K562 (cell line): Measurements from ENCODE around the gene AACS. TPM values are rescaled to one million over a fixed set of nuclear protein-coding genes. Genes with fewer than 3 reads are reported as not detected.

Source experiments
- ATAC-seq: fragments of 200-7000 bp; cut with Tn5 transposase; 3 replicates; pipeline ENCODE4 v1.9.1; 2020; ENCODE audit warnings: moderate library complexity
- BruUV-seq: library from RNA; stranded (reverse); fragments of 400-500 nt; replicated peaks from 2 replicates; lab custom pipeline; 2021; lab: Mats Ljungman, UMichigan
- CTCF ChIA-PET: fragments of 300-600 bp; formaldehyde crosslinking; extraction: SDS; loops from one replicate; lab custom pipeline; 2021; ENCODE audit warnings: low intra/inter-chr PET ratio; lab: Yijun Ruan, JAX
- POLR2A ChIA-PET: fragments of 300-600, 350-650 bp; sonication (Branson Sonifier 250); formaldehyde crosslinking; extraction: SDS; loops from one replicate; lab custom pipeline; 2021; ENCODE audit warnings: antibody characterized with exemption, inconsistent platforms; lab: Yijun Ruan, JAX
- DNase-seq, 4 experiments: peaks; one replicate each; pipeline versions ENCODE4 v3.0.0 to v3.0.0-alpha.2; 2011 to 2018; ENCODE audit warnings: low spot score in 3 of 4, mixed read lengths in 3 of 4; ENCODE audit errors: extremely low read depth in 1 of 4
- FAIRE-seq: peaks from 2 replicates; lab custom pipeline; 2011; peaks lifted over from hg19 to GRCh38; lab: Jason Lieb, UNC
- H2AFZ ChIP-seq: 2 replicates; pipeline ENCODE4 v1.6.0; 2011; ENCODE audit warnings: low read depth, low read length, control low read depth, inconsistent platforms
- H3K27ac ChIP-seq: fragments of 200-600 bp; 3 replicates; pipeline ENCODE4 v1.8.0; 2011; ENCODE audit warnings: low read depth, mild to moderate bottlenecking, control low read depth, inconsistent platforms, low read length, moderate library complexity, mixed read lengths; ENCODE audit errors: extremely low read depth
- H3K27me3 ChIP-seq, 2 experiments: fragments of 300-600 bp in 1 of 2; 2 replicates in 1 of 2; 3 replicates in 1 of 2; pipeline versions ENCODE4 v1.6.0 to v1.8.0; 2011; ENCODE audit warnings: inconsistent platforms in 2 of 2, low read length in 2 of 2, mild to moderate bottlenecking in 1 of 2, mixed read lengths in 1 of 2, moderate library complexity in 1 of 2; ENCODE audit not compliant: control insufficient read depth in 2 of 2, insufficient read depth in 2 of 2
- H3K36me3 ChIP-seq: fragments of 300-600 bp; 3 replicates; pipeline ENCODE4 v1.8.0; 2011; ENCODE audit warnings: mild to moderate bottlenecking, low read length, inconsistent platforms; ENCODE audit not compliant: control insufficient read depth, insufficient read depth
- H3K4me1 ChIP-seq, 2 experiments: fragments of 200-600 bp in 1 of 2; replicated peaks in 1 of 2; 2 replicates in 1 of 2; 3 replicates in 1 of 2; pipeline versions ENCODE4 v1.5.1 to v1.8.0; 2011; ENCODE audit warnings: inconsistent platforms in 2 of 2, low read length in 2 of 2, mild to moderate bottlenecking in 1 of 2, mixed read lengths in 1 of 2, moderate library complexity in 1 of 2; ENCODE audit not compliant: control insufficient read depth in 2 of 2, insufficient read depth in 2 of 2
- H3K4me2 ChIP-seq: 2 replicates; pipeline ENCODE4 v1.6.1; 2011; ENCODE audit warnings: low read length, control low read depth, inconsistent platforms, mixed read lengths; ENCODE audit not compliant: insufficient read depth
- H3K4me3 ChIP-seq: fragments of 200-600 bp; sonication (generic), shearing (Covaris generic); 2 replicates; pipeline ENCODE4 v1.5.1; 2016; ENCODE audit warnings: control low read depth, inconsistent platforms
- H3K79me2 ChIP-seq: fragments of 200-600 bp; 3 replicates; pipeline ENCODE4 v1.8.0; 2011; ENCODE audit warnings: low read length, inconsistent platforms; ENCODE audit not compliant: control insufficient read depth, insufficient read depth
- H3K9ac ChIP-seq, 2 experiments: 2 replicates each; pipeline versions ENCODE4 v1.6.0 to v1.6.1; 2011; ENCODE audit warnings: low read depth in 2 of 2, low read length in 2 of 2, control low read depth in 1 of 2, inconsistent platforms in 1 of 2, mild to moderate bottlenecking in 1 of 2, mixed read lengths in 1 of 2; ENCODE audit not compliant: insufficient read depth in 1 of 2
- H3K9me1 ChIP-seq: one replicate; pipeline ENCODE4 v1.6.0; 2011; ENCODE audit warnings: inconsistent platforms, mild to moderate bottlenecking, low read length, moderate library complexity; ENCODE audit not compliant: control insufficient read depth, insufficient read depth
- H3K9me3 ChIP-seq: replicated peaks from 2 replicates; pipeline ENCODE4 v1.5.1; 2011; ENCODE audit warnings: low read depth, low read length, inconsistent platforms; ENCODE audit not compliant: control insufficient read depth, insufficient read depth
- H4K20me1 ChIP-seq: replicated peaks from 2 replicates; pipeline ENCODE4 v1.6.1; 2011; ENCODE audit warnings: low read length, inconsistent platforms, mixed read lengths; ENCODE audit not compliant: control insufficient read depth, insufficient read depth
- CAMTA2 ChIP-seq: fragments of 250-450 bp; sonication (Bioruptor Pico); conservative IDR thresholded peaks from 2 replicates; pipeline ENCODE4 v1.5.1; 2022
- CHCHD3 ChIP-seq: fragments of 250-450 bp; sonication (Bioruptor Pico); IDR thresholded peaks from 2 replicates; pipeline ENCODE4 v2.1.2; 2022; ENCODE audit warnings: mild to moderate bottlenecking
- MAFK ChIP-seq: IDR thresholded peaks from 2 replicates; pipeline ENCODE4 v1.6.1; 2011; ENCODE audit warnings: low read length, improper control_type of control experiment
- MCM2 ChIP-seq: fragments of 450-650 bp; IDR thresholded peaks from 2 replicates; pipeline ENCODE4 v1.6.1; 2017; ENCODE audit warnings: low read depth, mild to moderate bottlenecking
- NFIC ChIP-seq: fragments of 450-650 bp; IDR thresholded peaks from 2 replicates; pipeline ENCODE4 v1.6.1; 2017; ENCODE audit warnings: mild to moderate bottlenecking, inconsistent platforms
- RCOR1 ChIP-seq, 2 experiments: IDR thresholded peaks; 2 replicates each; pipeline ENCODE4 v1.6.1; 2012; ENCODE audit warnings: low read depth in 2 of 2, low read length in 2 of 2, borderline replicate concordance in 1 of 2, improper control_type of control experiment in 1 of 2
- SMAD3 ChIP-seq: fragments of 450-650 bp; formaldehyde crosslinking; conservative IDR thresholded peaks from 2 replicates; pipeline ENCODE4 v1.4.0; 2020; ENCODE audit warnings: mild to moderate bottlenecking
- ZNF12 ChIP-seq: sonication (generic); formaldehyde crosslinking; IDR thresholded peaks from 2 replicates; pipeline ENCODE4 v1.4.0; 2020; ENCODE audit warnings: mild to moderate bottlenecking, missing genetic modification reagents
- WGBS: fragments of 100-300 bp; shearing (Covaris generic); methylation state at CpG from one replicate; pipeline ENCODE4 v1.1.6; 2016; ENCODE audit warnings: low coverage, mixed read lengths; ENCODE audit not compliant: insufficient coverage; ENCODE audit errors: missing lambda C conversion rate; 5-methylcytosine and 5-hydroxymethylcytosine counted together
- in situ Hi-C: fragments of 300-500 bp; cut with MboI; formaldehyde crosslinking; loops from 4 replicates; pipeline ENCODE4 v1.15.0; 2018; ENCODE audit warnings: inconsistent platforms, mixed read lengths
- intact Hi-C: fragments of 100-400 bp; cut with micrococcal nuclease; formaldehyde crosslinking; loops from 2 replicates; pipeline ENCODE4 v1.14.2; 2022
- polyA plus RNA-seq, 8 experiments: library from polyadenylated mRNA; depleted of rRNA in 4 of 8; stranded (reverse) in 5 of 8; unstranded in 3 of 8; fragments of >200 nt; fragmentation: Nextera tagmentation in 2 of 8; fragmentation: Illumina TruSeq in 1 of 8; extraction: Ambion mirVana in 2 of 8; extraction: Trizol in 1 of 8; gene quantifications; 2 replicates each; pipeline versions ENCODE4 v1.2.1 to v1.2.3, GENCODE V29; 2011 to 2014; ENCODE audit warnings: inconsistent platforms in 1 of 8, missing spikeins in 1 of 8
- total RNA-seq, 7 experiments: library from RNA; depleted of rRNA in 6 of 7; stranded (reverse); fragments of >200 nt in 6 of 7; fragmentation: Illumina TruSeq in 2 of 7; extraction: Trizol in 2 of 7; gene quantifications; 2 replicates each; pipeline versions ENCODE4 v1.2.1 to v1.2.3, GENCODE V29; 2011 to 2021; ENCODE audit warnings: low replicate concordance in 1 of 7

AACS gene
- total and polyA plus RNA-seq, 9 of the 15 experiments (the other 6 are each of a cell fraction or from before 2014, with no cell fraction given) = 2.4 to 13.0 (median 6.0) TPM

DNA sequence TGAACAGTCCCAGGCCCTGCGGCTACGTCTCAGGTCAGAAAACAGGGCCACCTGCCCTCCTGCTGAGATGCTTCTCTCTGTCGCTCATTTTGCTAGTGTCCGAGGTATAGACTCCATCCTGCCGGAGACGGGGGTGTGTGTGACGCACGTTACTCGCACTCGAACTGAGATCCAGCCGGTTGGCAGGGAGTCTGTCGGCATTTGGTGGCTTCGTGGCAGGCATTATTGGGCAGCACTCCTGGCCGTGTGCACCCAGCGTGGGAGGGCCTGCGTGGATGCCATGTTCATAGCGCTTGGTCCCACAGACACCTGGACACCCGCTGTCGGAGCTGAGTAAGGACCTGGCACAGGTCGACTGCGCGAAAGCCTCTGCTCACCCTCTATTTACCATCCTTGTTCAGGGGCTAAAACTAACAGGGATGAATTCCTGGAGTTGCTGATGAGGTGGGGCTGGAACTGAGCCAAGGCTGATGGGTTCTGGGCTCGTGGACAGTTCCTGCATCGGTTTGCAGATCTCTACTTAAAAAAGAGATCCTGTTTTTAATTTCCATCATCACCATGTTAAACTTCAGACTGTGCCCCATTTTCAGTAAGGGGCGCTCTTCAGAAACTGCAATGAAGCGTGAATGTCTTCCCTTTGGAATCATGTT is 28.6 kb downstream of the AACS start:
- FAIRE-seq = no peak
- H2AFZ ChIP-seq = no peak overlapping the region
- in situ Hi-C loops = no loop called here
- H3K27me3 ChIP-seq = 0 out of 5 replicates have a peak, but pooled peaks cover 0 to 9% of the 10 kb centered on the region in 2 experiments
- ChIA-PET POLR2A (no interaction called here), CTCF (no interaction called here)
- peaks cover 3 to 26% of the 10 kb centered on the region in 2 experiments; a peak in 4 of 5 replicates for H3K4me1 ChIP-seq
- H3K36me3 ChIP-seq = peaks cover 12% of the 10 kb centered on the region; the same call in 2 of the 3 replicates
- no TSS peak for BruUV-seq
- no peaks in the 10 kb centered on the region for H3K79me2 ChIP-seq
- DNase-seq = no peak
- H4K20me1 ChIP-seq = no peaks in the 10 kb centered on the region; the same call in 1 of the 2 replicates
- no peak overlapping the region for H3K27ac ChIP-seq
- no peak for ATAC-seq
- intact Hi-C loops = no loop called here
- peak overlapping the region in 1 of 2 experiments; percentile 20; a peak in 1 of 4 replicates for H3K9ac ChIP-seq
- 70% methylated on average over 26 of the region's 26 CpGs for WGBS
- TF ChIP-seq CAMTA2 (CRISPR knock-in tag) = no peak
- TF ChIP-seq NFIC = peak; percentile 58
- H3K4me2 ChIP-seq = no peak overlapping the region
- H3K9me1 ChIP-seq = no peaks in the 10 kb centered on the region
- no peak overlapping the region for H3K4me3 ChIP-seq
- H3K9me3 ChIP-seq = no peaks in the 10 kb centered on the region

- Histone ChIP-seq H3K27ac (no peak overlapping the region), H3K79me2 (no peaks in the 10 kb centered on the region), H3K27me3 (0 out of 5 replicates have a peak, but pooled peaks cover 0 to 9% of the 10 kb centered on the region in 2 experiments), H3K9ac (no peak overlapping the region), H3K9me3 (no peaks in the 10 kb centered on the region), H3K4me1 (peaks cover 3 to 24% of the 10 kb centered on the region in 2 experiments; a peak in 4 of 5 replicates), H3K4me3 (no peak overlapping the region), H3K36me3 (no peaks in the 10 kb centered on the region; the same call in 2 of the 3 replicates), H2AFZ (no peak overlapping the region), H3K4me2 (no peak overlapping the region), H3K9me1 (no peaks in the 10 kb centered on the region), H4K20me1 (no peaks in the 10 kb centered on the region; the same call in 1 of the 2 replicates)
- no TSS peak for BruUV-seq
- ChIA-PET POLR2A (no interaction called here), CTCF (no interaction called here)
- intact Hi-C loops (no loop called here), in situ Hi-C loops (no loop called here)
- FAIRE-seq (no peak), DNase-seq (no peak), ATAC-seq (no peak)
- 36% methylated on average over 6 of the region's 7 CpGs for WGBS
- TF ChIP-seq ZNF12 (CRISPR knock-in tag) = peak; percentile 87
- no peak for TF ChIP-seq SMAD3
- no peak for TF ChIP-seq MAFK
- TF ChIP-seq MCM2 = no peak
- no peak for TF ChIP-seq CHCHD3 (CRISPR knock-in tag)
- no peak for TF ChIP-seq RCOR1 (IDR thresholded peaks at IDR 0.05; ENCODE audit: borderline replicate concordance in 1 of 2, low read depth in 2 of 2, low read length in 2 of 2)
Measured at GRCh38 chr12:125096894-125097293, 31.7 kb downstream of the AACS start.
